Hepatocyte (in vitro differentiated cells): ENCODE results near the gene NR2C1.

Experiments used
- EZH2phosphoT487 ChIP-seq: fragments of 200-600 bp; sonication (generic); IDR thresholded peaks from one replicate; pipeline ENCODE4 v1.6.1; 2018; ENCODE audit warnings: antibody characterized with exemption, mild to moderate bottlenecking, low read depth, moderate library complexity; ENCODE audit not compliant: unreplicated experiment, severe bottlenecking
- TF ChIP-seq, protein P1 (sequence below): fragments of 200-600 bp; sonication (generic); IDR thresholded peaks from 2 replicates; pipeline ENCODE4 v1.5.1; 2016; ENCODE audit warnings: antibody characterized with exemption, mild to moderate bottlenecking; ENCODE audit not compliant: poor library complexity

DNA sequence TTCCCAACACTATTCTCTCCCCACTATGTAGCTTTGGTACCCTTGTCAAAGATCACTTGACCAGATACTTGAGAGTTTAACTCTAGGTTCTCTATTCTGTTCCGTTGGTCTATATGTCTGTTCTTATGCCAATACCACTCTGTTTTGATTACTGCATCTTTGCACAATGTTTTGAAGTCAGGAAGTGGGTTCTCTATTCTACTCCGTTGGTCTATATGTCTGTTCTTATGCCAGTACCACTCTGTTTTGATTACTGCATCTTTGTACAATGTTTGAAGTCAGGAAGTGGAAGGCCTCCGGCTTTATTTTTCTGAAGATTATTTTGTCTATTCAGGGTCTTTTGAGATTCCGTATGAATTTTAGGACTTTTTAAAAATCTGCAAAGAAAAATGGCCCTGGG lies 67.2 kb downstream of the NR2C1 start:
- TF ChIP-seq, protein P1, sequence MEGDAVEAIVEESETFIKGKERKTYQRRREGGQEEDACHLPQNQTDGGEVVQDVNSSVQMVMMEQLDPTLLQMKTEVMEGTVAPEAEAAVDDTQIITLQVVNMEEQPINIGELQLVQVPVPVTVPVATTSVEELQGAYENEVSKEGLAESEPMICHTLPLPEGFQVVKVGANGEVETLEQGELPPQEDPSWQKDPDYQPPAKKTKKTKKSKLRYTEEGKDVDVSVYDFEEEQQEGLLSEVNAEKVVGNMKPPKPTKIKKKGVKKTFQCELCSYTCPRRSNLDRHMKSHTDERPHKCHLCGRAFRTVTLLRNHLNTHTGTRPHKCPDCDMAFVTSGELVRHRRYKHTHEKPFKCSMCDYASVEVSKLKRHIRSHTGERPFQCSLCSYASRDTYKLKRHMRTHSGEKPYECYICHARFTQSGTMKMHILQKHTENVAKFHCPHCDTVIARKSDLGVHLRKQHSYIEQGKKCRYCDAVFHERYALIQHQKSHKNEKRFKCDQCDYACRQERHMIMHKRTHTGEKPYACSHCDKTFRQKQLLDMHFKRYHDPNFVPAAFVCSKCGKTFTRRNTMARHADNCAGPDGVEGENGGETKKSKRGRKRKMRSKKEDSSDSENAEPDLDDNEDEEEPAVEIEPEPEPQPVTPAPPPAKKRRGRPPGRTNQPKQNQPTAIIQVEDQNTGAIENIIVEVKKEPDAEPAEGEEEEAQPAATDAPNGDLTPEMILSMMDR = no peak
- TF ChIP-seq EZH2phosphoT487 = no peak
